Left renal cortex interstitium (tissue), 4 donors: ENCODE data around the gene COPZ1. TPM values are rescaled to one million over a fixed set of nuclear protein-coding genes. Genes with fewer than 3 reads are reported as not detected.
"Not testable (repeated sequence)": the region's sequence is repeated elsewhere in the genome, so short reads cannot be mapped to it uniquely, and the experiment has no call there.

Experiments used
- DNase-seq, 4 donors: peaks; one replicate each; pipeline ENCODE4 v3.0.0-alpha.2; 2013; ENCODE audit warnings: low read depth in 4 of 4, low spot score in 2 of 4, missing footprints in 1 of 4
- polyA plus RNA-seq, 4 donors: library from polyadenylated mRNA; unstranded; fragments of 120-200 nt; gene quantifications; one replicate each; pipeline ENCODE4 v1.2.1, GENCODE V29; 2013; ENCODE audit not compliant: insufficient read length in 4 of 4

COPZ1 gene
- polyA plus RNA-seq, 4 donors, result 184 to 242 (median 222) TPM

DNA sequence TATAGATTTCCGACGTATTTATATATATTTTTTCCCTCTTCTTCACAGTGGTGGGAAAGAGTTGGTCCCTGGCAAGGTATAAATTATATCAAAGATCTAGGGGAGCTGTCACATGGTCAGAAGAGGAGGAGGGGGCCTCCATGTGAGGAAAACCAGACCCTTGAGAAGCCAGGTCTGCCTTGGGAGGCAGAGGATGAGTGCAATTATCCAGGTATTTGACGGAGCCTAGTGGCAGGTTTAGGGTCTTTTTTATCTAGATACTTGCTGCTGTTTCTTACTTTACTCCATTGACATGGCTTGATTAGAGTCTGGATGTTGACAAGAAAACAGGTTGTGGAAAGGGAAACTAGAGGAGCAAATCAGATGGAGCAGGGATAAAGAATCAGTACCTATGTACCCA, 5.5 kb downstream of the COPZ1 start:
- DNase-seq, result no peak

DNA sequence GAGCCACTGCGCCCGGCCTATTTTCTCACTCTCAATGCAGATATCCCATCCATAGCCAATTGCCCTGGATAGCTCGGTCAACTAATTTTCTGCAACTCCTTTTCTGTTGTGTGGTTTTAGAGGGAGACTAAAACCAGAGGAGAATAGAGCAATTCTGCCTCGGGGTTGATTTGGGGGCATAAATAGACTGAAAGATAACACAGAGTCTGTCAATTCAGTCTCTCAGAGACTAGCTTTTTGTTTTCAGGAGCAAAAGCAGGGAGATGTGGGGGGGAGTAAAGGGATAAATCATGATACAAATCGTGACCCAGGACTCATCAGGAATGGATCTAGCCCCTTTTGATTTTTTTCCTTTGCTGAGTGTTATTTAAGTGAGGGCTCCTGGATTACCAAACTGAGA, 6.5 kb downstream of the COPZ1 start:
- DNase-seq, result no peak

DNA sequence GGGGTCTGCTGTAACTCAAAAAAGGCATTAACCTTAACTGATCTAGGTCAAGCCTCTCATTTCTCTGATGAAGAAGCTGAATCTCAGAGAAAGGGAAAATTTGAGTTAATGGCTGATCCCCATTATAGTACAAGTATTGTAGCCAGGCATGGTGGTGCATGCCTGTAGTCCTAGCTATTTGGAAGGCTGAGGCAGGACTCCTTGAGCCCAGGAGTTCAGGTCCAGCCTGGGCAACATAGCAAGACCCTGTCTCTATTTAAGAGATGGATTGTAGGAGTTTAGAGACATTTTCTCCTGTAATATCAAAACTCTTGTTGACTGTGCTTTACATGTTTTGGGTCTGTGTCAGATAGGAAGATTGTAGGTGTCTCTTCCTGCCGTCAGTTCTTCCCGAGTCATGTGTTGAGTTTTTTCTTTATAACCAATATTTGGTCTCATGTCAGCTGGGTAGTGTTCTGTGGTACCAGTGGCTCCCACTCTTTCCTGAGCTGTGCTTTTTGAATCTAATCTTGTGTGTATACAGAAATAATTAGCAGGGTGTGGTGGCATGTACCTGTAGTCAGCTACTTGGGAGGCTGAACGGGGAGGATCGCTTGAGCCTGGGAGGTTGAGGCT, 8.6 kb downstream of the COPZ1 start:
- DNase-seq, result no peak

DNA sequence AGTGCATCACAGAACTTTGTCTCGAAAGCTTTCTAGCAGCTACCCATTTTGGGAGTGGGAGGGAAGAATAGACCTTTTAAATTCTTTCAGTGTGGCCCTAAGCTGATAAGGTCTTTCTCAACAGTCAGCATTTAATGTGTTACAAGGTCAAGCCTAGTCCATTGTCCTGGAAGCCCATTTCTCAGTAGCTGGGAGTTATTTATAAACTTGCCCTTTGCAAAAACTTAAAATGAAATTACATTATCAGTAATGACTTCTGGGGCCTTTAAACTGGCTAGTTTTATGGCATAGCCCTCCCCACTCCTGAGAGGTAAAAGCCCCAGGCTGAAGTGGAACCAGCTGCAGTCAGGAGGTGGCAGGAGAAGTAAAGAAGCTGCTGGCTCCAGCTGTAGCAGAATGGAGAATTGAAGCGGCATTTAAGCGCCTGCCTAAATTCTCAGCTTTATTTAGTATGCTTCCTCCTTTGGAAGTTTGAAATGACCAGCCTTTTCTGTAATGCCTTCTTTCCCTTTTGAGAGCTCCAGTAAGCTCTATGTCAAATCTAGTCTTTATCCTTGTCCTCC, 12.4 kb downstream of the COPZ1 start:
- DNase-seq, result no peak

DNA sequence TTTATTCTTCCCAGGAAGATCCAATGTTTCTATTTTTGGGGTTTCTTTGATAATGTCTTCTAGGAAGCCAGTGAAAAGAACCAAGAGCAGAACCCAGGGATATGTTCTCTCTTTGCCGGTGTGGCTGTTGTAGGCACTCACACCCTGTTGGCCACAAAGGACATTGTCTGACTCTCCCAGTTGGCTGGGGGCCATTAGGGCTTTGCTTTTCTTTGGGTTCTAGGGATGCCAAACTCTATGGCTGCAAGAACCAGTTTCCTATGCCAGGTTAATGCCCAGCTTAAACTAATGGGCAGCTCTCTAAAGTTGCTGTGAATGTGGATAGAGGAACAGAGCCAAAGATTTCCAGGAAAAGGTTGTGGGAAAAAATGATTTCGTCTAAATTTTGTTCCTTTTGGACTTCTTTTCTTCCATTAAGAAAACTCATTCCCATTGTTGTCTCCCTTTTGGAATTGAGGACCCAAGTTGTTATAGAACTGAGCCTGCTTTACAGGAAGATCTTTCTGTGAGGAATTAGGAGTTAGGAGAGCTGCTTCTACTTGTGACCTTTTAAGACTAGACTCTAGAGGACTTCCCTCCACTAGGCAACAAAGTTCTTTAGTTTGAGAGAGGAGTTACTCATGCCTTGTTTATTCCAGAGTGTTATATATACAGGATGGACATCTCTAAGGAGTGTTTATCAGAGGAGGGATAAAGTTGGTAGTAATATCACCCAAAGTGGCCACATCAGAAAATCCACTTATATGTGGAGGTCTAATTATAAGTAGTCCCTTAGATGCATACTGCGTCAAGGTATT, 13.1 kb downstream of the COPZ1 start:
- DNase-seq, result no peak

DNA sequence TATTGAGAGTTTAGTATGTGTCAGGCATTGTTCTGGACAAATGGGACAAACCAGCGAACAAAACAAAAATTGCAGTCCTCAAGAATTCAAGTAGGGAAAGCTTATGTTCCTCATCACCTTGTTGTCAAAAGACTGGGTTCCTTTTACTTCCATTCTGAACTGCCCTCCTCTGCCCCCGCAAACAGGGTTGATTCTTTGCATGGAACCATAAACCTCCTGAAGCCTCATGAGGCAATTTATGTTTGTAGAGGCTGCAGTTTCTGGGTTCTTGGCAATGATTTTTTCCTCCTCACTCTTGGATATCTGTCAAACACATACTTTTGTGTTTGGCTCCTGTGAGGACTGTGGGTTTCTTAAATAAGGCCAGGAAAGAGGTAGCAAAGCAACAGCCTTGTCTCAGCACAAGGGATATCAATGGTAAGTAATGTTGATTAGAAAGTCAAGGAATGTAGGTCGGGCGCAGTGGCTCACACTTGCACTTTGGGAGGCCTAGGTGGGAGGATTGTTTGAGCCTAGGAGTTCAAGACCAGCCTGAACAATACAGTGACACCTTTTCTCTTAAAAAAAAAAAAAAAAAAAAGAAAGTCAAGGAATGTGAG, 13.9 kb downstream of the COPZ1 start:
- no peak for DNase-seq

DNA sequence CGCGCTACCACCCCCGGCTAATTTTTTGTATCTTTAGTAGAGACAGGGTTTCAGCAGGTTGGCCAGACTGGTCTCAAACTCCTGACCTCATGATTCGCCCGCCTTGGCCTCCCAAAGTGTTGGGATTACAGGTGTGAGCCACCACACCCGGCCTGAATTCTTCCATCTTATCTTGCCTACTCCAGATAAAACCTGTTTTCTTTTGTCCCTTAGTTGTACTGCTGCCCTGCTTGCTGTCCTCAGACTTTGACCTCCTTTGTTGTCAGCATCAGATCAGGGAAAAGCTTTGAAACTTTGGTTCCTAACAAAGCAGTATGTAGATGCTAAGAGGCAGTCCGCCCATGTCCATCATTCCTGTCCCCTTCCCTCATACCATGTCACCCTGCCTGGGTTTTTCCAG, 15.9 kb downstream of the COPZ1 start:
- no peak for DNase-seq

DNA sequence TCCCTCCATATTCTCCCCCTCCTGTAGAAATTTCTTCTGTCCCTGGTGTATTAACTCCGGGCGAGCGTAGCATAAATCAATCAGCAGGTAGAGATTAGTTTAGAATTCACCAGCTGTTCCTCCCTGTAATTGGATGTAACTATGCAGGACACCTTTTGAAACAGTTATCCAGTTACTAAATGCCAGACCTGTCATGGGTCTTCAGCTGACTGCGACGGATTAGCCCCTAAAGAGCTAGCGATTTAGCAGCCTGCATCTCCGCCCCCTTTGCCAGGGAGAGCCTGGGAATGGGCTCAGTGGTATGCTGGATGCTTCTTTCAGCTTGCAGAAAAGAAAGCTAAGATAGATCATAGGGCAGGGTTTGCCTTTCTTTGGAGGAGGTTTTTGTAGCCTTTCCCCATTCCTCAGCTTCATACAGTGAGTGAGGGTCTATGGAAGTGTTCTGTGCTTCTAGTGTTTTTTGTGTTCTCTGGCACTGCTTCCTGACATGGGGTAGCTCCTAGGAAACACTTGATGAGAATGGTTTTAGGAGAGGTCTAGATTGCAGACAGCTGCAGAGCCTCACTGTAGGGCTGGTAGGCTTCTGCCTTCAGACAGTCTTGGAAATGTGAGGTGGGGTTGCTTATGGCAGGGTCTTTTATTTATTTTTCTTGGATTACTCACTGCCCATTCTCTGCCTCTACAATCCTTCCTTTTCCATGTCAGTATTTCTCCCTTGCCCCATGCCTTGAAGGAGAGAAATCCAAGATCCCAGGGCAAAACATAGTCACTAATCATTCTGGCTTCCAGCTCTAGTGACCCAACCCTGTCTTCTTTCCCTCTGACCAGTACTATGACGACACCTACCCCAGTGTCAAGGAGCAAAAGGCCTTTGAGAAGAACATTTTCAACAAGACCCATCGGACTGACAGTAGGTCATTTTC, 16.7 kb downstream of the COPZ1 start:
- no peak for DNase-seq

DNA sequence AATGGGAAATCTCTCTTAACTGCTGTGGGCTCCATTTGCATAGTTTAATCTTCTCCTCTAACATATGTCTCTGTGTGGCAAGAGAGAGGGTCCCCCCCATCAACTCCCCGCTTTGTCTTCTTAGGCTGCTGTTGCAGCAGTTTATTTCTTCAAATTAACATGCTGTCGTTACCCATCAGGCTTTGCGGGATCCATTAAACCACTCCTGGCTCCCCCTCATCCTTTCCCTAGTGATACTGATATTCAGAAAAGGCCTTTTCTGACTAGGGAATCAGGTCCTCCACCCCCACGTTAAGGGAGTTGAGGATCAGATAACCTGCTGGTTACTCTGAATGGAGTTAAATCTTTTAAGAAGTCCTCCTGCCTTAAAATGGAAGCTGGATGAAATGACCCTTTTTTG, 24.1 kb downstream of the COPZ1 start:
- DNase-seq, result no peak

DNA sequence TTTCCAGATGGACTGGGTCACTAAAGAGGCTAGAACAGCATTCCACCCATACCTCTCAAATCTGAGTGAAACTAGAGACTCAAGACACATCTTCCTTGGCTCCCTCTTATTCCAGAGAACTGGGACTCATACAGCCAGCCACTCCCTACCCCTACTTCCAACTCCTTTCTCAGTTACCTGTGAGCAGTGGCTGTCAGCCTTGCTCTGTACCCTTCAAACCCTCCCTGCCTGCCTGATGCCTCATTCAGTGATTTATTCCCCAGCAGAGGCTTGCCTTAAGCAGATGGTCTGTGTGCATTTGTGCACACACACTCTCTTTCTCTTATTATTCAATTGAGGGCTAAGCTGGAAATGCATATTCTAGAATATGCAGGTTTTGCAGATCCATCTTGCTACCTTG, 24.7 kb downstream of the COPZ1 start:
- DNase-seq, result no peak

DNA sequence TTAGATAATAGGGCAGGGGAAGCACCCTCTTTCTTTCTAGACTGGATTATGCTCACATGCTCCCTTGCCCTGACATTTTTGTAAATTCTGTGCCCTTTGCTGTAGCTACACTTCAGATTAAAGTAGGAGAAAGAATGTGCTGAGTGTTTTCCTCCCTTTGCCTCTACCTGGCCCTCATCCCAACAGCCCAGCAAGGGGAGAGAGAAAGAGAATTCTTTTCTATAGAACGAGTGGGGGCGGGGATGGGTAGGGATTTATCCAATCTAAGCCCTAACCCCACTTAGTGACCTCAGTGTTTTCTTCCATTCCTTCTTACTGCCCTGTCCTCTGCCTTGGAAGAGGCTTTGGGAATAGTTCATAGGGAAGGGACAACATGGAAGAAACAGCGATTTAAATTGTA, 25.8 kb downstream of the COPZ1 start:
- no peak for DNase-seq

DNA sequence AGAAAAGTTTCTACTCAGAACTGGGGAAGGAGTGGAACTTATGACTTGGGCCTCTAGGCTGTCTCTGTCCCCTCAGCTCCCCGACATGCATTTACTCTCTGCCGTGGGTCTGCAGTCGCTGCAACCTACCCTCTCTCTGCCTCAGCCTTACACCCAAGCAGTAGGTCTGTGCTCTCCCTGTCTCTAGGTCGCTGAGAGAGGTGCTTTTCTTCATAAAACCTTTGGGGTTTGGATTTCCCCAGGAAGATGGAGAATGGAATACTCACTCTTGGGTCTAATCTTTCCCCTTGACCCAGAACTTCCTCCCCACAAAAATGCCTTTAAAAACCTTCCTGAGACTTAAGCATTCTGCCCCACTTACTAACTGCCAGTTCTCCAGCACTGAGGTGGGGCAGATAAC, 26.4 kb downstream of the COPZ1 start:
- no peak for DNase-seq

DNA sequence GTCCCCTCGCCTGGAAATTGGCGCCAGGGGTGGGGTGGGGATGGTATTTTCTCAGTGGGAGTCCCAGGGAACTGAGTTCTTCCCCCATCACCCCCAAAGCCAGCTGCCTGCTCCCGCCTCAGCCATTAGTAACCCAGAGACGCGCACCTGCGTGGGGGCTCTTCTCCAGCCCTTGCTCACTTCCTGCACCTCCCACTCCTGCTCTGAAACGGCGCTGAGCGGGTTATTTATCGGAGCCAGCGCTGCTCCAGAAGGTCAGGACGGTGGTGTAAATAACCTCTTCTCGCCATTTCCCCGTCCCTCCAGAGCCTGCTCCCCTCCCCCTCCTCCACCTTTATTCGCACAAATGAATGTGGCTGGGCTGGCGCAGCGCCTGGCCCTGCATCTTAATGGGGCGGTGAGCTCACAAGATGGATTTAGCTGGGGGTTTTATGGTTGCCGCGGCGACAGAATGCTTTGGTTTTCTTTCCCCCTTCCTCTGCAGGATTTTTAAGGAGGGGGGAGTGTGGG, 27.1 kb downstream of the COPZ1 start:
- peak in 2 of 4 donors; percentile 84 to 87 for DNase-seq

DNA sequence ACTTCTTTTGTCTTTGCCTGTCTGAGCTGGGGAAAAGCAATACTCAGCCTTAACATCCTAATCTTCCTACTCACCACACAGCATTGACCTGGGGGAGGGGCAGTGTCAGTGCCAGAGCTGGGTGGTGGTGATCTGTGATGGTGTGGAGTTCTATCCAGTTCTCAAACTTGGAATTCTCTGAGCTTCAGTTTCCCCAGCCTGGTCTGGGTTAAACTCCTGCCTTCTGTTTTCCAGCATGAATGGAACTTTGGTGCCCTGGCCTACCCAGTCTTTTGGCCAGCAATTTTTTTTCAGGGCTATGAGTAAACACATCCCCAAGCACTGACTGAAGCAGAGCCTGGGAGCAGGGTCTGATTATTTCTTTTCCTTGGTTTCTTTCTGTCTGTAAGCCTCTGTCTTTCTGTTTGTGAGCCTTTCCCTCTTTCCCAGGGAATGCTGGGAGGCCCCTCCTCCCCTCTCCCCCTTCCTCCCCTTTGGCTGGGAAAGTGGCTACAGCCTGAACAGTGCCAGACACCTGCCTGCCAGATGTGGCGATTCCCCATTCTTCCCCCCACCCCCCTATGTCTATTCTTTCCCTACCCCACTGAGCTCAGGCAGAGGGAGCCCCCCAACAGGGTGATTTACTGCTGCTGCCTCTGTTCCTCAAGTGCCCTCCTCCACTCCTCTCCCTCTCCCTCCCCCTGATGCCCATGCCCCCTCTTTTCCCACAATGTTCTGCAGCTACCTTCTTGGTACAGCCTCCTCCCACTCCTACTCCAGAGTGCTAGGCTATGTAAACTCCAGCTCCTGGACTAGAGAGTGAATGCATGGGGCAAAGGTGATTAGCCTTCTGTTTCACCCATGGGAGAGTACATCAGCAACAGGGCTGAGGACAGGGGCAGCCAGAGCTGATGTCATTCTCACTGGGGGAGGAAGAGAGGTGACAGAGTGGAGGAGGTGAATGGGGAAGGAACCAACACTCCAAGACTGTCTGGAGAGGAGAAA, 28.3 kb downstream of the COPZ1 start:
- no peak for DNase-seq

DNA sequence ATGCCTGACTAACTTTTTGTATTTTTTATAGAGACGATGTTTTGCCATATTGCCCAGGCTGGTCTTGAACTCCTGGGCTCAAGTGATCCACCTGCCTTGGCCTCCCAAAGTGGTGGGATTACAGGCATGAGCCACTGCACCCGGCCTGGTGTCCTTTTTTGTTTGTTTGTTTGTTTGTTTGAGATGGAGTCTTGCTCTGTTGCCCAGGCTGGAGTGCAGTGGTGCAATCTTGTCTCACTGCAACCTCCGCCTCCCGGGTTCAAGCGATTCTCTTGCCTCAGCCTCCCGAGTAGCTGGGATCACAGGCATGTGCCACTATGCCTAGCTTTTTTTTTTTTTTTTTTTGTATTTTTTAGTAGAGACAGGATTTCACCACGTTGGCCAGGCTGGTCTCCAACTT, 29.3 kb downstream of the COPZ1 start:
- DNase-seq, result not testable (repeated sequence)

DNA sequence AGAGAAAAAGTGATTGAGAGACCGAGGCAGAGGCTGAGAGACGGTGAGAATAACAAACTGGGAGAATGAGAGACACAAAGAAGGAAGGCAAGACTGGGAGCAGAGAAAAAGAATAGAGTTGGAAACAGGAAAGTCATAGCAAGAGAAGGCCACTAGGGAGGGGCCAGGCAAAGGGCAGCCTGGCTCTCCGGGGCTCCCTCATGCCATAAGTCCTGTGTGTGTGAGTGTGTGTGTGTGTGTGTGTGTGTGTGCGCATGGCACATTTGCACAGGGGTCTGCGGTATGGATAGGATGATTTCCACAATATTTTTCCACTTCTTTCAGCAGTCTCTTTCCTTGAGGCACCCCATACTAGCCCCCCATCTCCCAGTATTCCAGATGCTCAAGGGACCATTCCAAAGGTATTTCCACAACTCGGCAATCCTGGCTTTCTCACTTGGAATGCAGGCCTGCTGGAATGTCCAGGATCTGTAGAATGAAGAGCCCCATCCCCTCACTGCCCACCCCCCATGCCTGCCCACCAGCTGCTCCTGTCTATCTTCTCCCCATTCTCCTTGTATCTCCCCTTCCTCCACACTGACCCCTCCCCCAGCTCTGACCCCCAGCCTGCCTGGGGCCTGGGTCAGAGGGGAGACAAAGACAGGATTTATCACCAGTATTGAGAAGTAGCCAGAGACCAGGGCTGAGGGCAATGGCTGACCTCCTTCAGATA, 30.3 kb downstream of the COPZ1 start:
- DNase-seq, result no peak

DNA sequence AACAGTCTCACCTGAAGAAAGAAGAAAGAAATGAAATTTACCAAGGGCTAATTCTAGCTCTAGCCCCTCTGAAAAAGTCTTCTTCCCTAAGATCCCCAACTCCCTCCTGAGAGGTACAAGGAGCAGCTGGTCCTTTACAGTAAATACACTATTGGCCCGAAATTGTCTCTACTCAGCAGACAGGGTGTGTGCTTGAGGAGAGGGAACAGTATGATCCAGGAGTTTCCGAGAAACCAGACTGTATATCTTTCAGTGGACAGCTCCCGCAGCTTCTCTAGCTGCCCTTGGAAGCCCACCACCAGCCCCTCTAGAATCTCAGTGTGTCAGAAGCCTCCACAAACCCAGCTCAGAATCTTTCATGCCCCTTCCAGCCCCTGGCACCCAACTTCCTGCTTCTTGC, 31.3 kb downstream of the COPZ1 start:
- no peak for DNase-seq

DNA sequence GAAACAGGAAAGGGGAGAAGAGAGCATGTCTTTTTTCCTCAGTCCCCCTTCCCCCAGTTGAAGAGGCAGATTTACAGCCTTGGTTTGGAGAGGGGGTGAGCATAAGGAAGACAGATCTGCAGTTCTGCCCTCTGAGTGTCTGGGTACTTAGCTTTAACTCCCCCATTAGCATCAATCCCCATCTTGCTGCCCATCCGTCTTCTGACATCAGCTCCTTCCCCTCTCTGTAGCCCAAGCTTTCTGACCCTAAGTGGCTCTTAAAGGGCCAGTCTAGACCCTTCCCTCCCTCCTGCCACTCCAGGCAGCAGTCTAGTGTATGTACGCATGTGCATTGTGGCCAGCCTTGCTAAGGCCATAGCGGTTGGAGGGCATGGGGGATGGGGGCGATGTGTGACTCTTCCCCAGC, 32.0 kb downstream of the COPZ1 start:
- no peak for DNase-seq
